HG03432 (cell line): ENCODE data around the gene TGFBR2.
"Not testable (repeated sequence)": the region's sequence is repeated elsewhere in the genome, so short reads cannot be mapped to it uniquely, and the experiment has no call there.

Source experiments
- ATAC-seq: cut with Tn5 transposase; IDR thresholded peaks from one replicate; pipeline ENCODE4 v1.9.1; 2021; ENCODE audit warnings: mild to moderate bottlenecking, moderate library complexity; ENCODE audit not compliant: unreplicated experiment

TGFBR2 gene

GRCh38 chr3:30617653-30618052, 11.3 kb downstream of the TGFBR2 start:
- no peak for ATAC-seq

DNA sequence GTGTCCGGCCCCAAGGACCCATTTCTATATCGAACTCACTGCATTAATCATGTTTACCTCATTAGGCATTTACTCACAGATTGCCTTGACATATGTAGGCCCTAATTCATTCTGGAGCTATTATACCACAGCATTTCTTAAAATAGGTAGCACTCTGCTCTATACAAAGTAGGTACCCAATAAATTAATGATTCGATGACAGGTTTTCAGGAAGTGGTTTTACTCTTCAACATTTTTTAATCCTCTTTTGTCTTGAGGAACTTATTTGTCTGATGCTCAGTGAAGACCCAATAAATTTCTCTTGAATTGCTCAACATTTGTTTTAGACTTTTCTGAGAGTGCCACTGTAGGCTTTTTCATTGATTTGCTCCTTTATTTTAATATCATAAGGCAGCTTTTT, 12.1 kb downstream of the TGFBR2 start:
- ATAC-seq = no peak

GRCh38 chr3:30619318-30619717, 12.9 kb downstream of the TGFBR2 start:
- no peak for ATAC-seq

DNA sequence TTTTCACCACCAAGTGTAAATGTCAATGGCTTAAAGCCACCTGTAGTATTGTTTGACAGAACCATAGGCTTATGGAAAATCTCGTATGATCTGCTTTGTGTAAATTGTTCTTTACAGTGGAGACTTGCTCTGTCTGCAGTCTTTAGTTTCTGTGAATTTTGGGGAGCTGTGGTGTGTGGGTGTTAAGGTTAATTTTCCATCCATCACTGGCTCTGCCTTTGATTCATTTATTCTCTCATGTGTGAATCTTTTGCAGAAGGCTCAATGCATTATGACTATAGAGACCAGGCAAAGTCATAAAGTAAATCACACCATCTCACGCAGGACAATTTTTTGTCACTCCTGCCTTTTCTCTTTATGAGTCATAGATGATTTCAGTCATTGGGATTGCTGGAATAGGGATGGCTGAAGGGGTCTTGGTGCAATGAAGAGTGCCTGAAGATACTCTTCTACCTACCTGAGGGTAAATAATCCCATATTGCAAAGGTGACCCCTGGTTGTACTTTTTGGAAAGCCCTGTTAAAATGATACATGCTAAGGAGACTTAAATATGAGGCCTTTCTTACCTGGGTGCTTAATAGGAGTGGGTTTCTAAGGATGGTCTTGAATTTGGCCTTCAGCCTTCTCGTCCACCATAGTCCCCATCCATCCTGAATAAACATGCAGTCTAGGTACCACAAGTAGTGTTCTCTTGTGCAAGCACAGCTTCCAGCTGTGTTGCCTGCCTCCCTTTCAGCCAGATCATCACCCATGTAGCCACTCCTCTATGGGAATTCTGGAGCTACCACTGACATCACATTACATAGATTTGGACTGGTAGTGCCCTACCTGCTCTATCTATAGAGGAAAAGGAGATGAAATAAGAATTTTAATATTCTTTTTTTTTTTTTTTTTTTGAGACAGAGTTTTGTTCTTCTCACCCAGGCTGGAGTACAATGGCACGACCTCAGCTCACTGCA, 14.3 kb downstream of the TGFBR2 start:
- no peak for ATAC-seq

- ATAC-seq = no peak
Measured at GRCh38 chr3:30621576-30621975, 15.2 kb downstream of the TGFBR2 start.

- ATAC-seq = no peak
Measured at GRCh38 chr3:30622047-30622545, 15.7 kb downstream of the TGFBR2 start.

GRCh38 chr3:30622790-30623189, 16.4 kb downstream of the TGFBR2 start:
- ATAC-seq = no peak

- no peak for ATAC-seq
Measured at GRCh38 chr3:30623351-30623750, 16.9 kb downstream of the TGFBR2 start.

- not testable (repeated sequence) for ATAC-seq
Measured at GRCh38 chr3:30624480-30624879, 18.1 kb downstream of the TGFBR2 start.

DNA sequence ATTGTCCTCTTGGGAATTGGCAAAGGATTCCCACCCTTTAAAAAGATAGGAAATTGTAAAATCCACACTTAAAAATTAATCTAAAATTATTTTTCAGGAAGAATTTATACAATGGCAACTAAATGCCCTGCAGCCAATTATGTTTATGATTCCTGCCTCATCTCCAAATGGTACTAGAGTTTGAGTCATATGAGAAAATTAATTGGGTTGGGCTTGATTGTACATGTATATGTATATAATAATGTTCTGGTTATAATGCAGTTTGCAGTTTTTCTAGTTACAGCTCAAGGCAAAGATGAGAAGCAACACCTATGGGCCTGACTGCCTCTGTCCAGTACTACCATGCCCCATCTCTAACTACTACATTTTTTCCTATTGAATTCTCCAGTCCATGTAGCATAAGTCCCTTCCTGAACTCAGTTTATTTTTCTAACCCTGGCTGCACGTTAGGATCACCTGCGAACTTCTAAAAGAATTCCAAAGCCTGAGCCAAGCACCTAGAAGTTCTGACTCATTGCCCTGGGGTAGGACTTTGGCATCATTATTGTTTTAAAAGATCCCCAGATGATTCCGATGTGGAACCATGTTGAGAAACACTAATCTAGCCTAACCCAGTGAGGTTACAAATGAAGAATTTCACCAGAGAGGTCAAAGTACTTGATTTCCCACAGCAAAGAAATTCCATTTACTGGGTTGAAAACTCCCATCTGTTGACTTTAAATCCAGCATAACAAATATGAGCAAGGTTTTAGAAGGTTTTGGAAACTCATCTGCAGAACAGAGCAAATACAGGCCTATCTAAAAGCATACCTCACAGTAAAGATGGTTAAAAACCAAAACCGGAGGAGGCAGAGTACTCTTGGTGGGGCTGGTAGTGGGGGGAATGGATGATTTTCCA, 19.4 kb downstream of the TGFBR2 start:
- no peak for ATAC-seq

GRCh38 chr3:30626443-30627180, 20.2 kb downstream of the TGFBR2 start:
- no peak for ATAC-seq

GRCh38 chr3:30628205-30628900, 22.0 kb downstream of the TGFBR2 start:
- ATAC-seq = no peak

GRCh38 chr3:30628901-30629590, 22.6 kb downstream of the TGFBR2 start:
- ATAC-seq = peak; percentile 45

DNA sequence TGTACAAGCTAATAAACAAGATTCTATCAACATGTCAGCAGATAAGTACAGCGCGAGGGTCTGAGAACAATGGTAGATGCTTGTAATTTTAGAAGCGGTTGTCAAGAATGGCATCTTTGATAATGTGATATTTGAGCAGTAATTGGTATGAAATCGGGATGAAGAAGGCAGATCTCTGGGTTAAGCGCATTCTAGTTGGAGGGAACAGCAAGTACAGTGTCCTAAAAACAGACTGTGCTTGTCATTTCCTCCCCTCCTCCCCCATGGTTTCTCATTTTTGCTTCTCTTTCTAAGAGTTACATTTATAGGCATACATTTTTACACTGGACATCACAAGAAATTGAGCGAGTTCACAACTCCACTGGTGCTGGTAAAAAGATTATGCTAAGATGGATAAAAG, 23.3 kb downstream of the TGFBR2 start:
- peak; percentile 39 for ATAC-seq

GRCh38 chr3:30630238-30631030, 24.0 kb downstream of the TGFBR2 start:
- no peak for ATAC-seq

DNA sequence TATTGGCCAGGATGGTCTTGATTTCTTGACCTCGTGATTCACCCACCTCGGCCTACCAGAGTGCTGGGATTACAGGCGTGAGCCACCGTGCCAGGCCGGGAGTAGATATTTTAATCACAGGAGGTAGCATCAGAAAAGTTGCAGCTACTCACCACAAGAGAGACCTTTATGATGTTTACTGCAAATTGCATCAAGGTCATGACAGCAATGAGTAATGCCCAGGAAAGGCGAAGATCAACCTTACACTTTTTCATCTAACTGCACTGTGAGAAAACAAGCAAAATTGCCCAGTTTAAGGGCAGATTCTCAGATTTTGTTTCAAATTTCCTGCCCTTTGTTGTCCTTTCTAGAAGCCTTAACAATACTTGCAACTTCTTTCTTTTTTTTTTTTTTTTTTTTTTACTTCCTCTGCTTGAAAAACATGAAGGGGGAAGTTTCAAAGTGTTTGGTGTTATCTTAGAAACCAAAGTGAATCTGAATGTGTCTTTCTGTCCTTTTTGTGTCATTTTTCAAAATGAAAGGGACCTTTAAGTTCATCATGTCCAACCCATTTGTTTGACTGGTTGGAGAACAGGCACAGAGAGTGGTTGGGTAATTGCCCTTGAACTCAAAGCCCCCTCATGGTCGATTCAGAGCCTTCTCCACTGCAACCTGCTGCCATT, 25.0 kb downstream of the TGFBR2 start:
- ATAC-seq = peak; percentile 37

- ATAC-seq = no peak
Measured at GRCh38 chr3:30632065-30632464, 25.7 kb downstream of the TGFBR2 start.

DNA sequence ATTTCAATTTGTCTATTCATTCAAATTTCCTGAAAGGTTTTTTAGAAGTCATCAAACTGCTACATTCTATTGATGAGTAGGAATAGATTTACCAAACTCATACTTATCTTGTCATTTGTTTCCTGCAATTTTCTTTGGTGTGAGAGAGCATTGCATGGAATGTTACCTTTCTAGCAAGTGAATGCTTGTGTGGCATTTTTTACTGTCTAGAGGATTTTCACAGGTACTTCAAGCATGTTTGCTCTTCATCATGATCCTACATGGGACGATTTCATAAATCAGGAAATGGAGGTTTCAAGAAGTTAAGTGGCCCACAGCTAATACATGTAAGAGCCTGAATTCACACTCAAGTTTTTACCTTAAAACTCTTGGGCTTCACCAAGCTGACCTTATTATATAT, 26.1 kb downstream of the TGFBR2 start:
- ATAC-seq = no peak
